ENCODE measurements around the gene SCAF11. TPM values are rescaled to one million over a fixed set of nuclear protein-coding genes. Genes with fewer than 3 reads are reported as not detected.

The SCAF11 gene
- polyA plus RNA-seq, 1 experiment: 25.2 TPM

DNA sequence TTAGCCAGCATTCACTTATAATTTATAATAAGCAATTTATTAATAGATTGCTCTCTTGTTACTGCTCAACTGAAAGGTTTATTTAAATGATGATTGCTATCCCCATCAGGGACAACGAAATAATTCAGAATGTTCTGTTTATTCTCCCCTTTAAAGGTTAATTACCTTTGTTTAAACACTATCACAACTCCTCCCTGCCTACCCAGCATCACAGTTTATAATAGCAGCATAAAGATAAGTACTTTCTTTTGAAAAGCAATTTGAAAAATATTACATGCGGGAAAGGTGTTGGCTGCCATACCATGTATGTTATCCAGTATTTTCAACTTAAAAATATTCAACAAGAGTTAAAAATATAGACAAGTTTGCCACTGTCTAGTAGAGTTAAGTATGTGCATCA lies 30.6 kb downstream of the SCAF11 start:
- POLR2A ChIA-PET: no interaction called here
- H3K36me3 ChIP-seq (ENCODE audit: control insufficient read depth, insufficient read depth, low read length): no peaks in the 10 kb centered on the region; the same call in 1 of the 2 replicates
- CTCF ChIA-PET: no interaction called here
- H3K4me3 ChIP-seq (ENCODE audit: low read depth, low read length): no peak overlapping the region
- DNase-seq (ENCODE audit: low read depth): no peak
- TF ChIP-seq, protein P1, sequence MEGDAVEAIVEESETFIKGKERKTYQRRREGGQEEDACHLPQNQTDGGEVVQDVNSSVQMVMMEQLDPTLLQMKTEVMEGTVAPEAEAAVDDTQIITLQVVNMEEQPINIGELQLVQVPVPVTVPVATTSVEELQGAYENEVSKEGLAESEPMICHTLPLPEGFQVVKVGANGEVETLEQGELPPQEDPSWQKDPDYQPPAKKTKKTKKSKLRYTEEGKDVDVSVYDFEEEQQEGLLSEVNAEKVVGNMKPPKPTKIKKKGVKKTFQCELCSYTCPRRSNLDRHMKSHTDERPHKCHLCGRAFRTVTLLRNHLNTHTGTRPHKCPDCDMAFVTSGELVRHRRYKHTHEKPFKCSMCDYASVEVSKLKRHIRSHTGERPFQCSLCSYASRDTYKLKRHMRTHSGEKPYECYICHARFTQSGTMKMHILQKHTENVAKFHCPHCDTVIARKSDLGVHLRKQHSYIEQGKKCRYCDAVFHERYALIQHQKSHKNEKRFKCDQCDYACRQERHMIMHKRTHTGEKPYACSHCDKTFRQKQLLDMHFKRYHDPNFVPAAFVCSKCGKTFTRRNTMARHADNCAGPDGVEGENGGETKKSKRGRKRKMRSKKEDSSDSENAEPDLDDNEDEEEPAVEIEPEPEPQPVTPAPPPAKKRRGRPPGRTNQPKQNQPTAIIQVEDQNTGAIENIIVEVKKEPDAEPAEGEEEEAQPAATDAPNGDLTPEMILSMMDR (IDR thresholded peaks at IDR 0.05; ENCODE audit: insufficient read depth, low read depth, low read length): no peak
- no peaks in the 10 kb centered on the region for H3K27me3 ChIP-seq (ENCODE audit: control insufficient read depth, insufficient read depth, low read length)

DNA sequence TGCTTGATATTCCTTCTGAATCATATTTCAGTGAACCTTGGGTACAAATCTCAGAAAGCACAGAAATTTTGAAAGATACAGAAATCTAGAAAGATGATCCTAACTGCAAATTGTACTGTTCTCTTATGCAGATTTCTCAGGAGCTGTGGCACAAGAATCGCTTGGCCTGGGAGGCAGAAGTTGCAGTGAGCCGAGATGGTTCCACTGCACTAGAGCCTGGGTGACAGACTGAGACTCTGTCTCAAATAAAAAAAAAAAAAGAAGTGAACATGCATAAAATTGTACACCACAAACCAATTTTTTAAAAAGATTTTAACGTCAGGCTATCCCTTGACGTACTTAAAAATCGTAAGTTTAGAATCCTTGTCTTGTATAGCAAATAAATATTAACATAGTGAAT lies 31.3 kb downstream of the SCAF11 start:
- DNase-seq (ENCODE audit: low read depth): no peak
- ChIA-PET CTCF (interaction anchor here (1.8 kb wide), 1 partner anchor 32 kb away, joined by 3 read pairs; no protein-coding TSS in a partner anchor), POLR2A (no interaction called here)
- Histone ChIP-seq H3K27me3 (ENCODE audit: control insufficient read depth, insufficient read depth, low read length) (no peaks in the 10 kb centered on the region), H3K36me3 (ENCODE audit: control insufficient read depth, insufficient read depth, low read length) (no peaks in the 10 kb centered on the region; the same call in 1 of the 2 replicates), H3K4me3 (ENCODE audit: low read depth, low read length) (no peak overlapping the region)
- TF ChIP-seq, protein P1 (IDR thresholded peaks at IDR 0.05; ENCODE audit: insufficient read depth, low read depth, low read length): no peak

DNA sequence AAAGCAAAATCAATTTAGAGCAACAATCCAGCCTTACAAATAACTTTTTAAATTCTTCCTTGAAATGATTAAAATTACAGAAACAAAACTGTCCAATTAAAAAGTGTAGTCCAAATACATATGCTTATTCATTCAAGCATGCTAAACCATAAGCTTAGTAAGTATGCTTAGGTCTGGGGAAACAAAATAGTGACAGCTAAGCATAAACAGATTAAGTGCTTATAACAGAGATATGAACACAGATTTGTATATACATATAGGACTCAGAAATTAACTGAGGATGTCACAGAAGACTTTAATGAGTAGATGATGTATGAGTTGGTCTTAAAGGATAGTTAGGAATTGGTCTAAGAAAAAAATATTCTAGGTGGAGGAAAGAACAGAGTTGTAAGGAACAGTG lies 41.8 kb downstream of the SCAF11 start:
- TF ChIP-seq, protein P1 (IDR thresholded peaks at IDR 0.05; ENCODE audit: insufficient read depth, low read depth, low read length): no peak
- ChIA-PET POLR2A (no interaction called here), CTCF (interaction anchor here (1.0 to 1.4 kb wide), 3 partner anchors 17 to 42 kb away, joined by 3 to 4 read pairs (median 3); no protein-coding TSS in a partner anchor)
- Histone ChIP-seq H3K36me3 (ENCODE audit: control insufficient read depth, insufficient read depth, low read length) (peaks cover 3% of the 10 kb centered on the region), H3K4me3 (ENCODE audit: low read depth, low read length) (no peak overlapping the region), H3K27me3 (ENCODE audit: control insufficient read depth, insufficient read depth, low read length) (no peaks in the 10 kb centered on the region)
- DNase-seq (ENCODE audit: low read depth): no peak

DNA sequence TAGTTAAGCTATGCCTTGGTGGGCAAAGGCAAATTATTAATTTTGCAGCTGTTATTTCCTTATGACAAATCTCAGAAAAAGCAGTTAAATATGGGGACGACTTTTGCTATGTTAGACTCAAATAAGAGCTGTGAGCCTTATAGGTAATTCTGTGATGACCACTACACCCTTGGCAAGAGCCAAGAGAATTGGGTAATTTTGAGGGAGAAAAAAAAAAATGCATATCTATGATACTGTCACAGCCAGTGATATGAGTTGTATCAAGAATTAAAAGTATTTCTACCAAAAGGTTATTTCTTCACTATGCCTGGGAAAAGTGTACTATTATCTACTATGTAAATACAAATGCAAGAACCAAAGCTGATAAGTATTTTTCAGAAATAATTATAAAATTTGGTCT lies 43.9 kb downstream of the SCAF11 start:
- no peak overlapping the region for H3K4me3 ChIP-seq (ENCODE audit: low read depth, low read length)
- TF ChIP-seq, protein P1 (IDR thresholded peaks at IDR 0.05; ENCODE audit: insufficient read depth, low read depth, low read length): no peak
- H3K36me3 ChIP-seq (ENCODE audit: control insufficient read depth, insufficient read depth, low read length): peaks cover 8% of the 10 kb centered on the region
- CTCF ChIA-PET: interaction anchor here (0.9 to 1.0 kb wide), 2 partner anchors 13 to 44 kb away, joined by 3 to 6 read pairs; no protein-coding TSS in a partner anchor
- POLR2A ChIA-PET: no interaction called here
- no peak for DNase-seq (ENCODE audit: low read depth)
- H3K27me3 ChIP-seq (ENCODE audit: control insufficient read depth, insufficient read depth, low read length): no peaks in the 10 kb centered on the region

DNA sequence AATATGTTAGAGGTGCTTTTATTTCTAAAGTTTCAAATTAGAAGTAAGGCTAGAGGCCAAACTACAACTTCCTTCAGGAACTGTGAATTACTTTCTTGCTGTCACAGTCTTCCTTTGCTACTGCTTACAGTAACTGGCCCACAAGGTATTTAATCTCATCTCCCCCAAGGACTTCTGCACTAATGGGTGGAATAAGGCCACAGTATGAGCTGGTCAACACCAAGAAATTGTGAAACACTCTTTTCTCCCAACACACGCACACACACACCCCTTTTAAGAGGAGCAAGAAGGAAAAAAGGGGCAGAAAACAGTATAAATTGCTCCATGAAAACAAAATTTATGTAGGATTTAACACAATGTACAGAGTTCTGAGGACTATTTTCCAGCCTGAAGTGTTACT lies 45.6 kb downstream of the SCAF11 start:
- Histone ChIP-seq H3K4me3 (ENCODE audit: low read depth, low read length) (no peak overlapping the region), H3K27me3 (ENCODE audit: control insufficient read depth, insufficient read depth, low read length) (no peaks in the 10 kb centered on the region), H3K36me3 (ENCODE audit: control insufficient read depth, insufficient read depth, low read length) (peaks cover 8% of the 10 kb centered on the region)
- TF ChIP-seq, protein P1 (IDR thresholded peaks at IDR 0.05; ENCODE audit: insufficient read depth, low read depth, low read length): no peak
- ChIA-PET CTCF (interaction anchor here (1.2 kb wide), 1 partner anchor 46 kb away, joined by 3 read pairs; no protein-coding TSS in a partner anchor), POLR2A (no interaction called here)
- no peak for DNase-seq (ENCODE audit: low read depth)
